Measurements from ENCODE around the gene C10orf105.

Gene C10orf105

GRCh38 chr10:71726580-71727104, 7.1 kb upstream of the C10orf105 start:
- peak overlapping the region; percentile 97 for H3K27ac ChIP-seq (ENCODE audit: low read depth, low read length, poor library complexity, severe bottlenecking)
- H3K4me3 ChIP-seq (ENCODE audit: low read depth, low read length, poor library complexity, severe bottlenecking) = peak overlapping the region; percentile 8
- no peaks in the 10 kb centered on the region for H3K36me3 ChIP-seq (ENCODE audit: insufficient read depth, low read length)
- peak overlapping the region; percentile 38; the same call in 1 of the 2 replicates for H3K9ac ChIP-seq (ENCODE audit: low read length)
- H4K20me1 ChIP-seq (ENCODE audit: insufficient read depth, low read length) = no peaks in the 10 kb centered on the region
- peak overlapping the region; percentile 55; the same call in 1 of the 2 replicates for H3K4me2 ChIP-seq (ENCODE audit: low read length)
- no peaks in the 10 kb centered on the region for H3K9me2 ChIP-seq (ENCODE audit: low read depth, low read length)
- no peaks in the 10 kb centered on the region for H3F3A ChIP-seq (ENCODE audit: insufficient read depth, low read length)
- H3K9me3 ChIP-seq (ENCODE audit: low read length) = no peaks in the 10 kb centered on the region
- H3K27me3 ChIP-seq (ENCODE audit: insufficient read depth, low read length) = no peaks in the 10 kb centered on the region
- TF ChIP-seq CTCF (IDR thresholded peaks at IDR 0.05; ENCODE audit: low read length) = no peak
- TF ChIP-seq EZH2 (IDR thresholded peaks at IDR 0.05; ENCODE audit: borderline replicate concordance, low read length) = no peak
- H2AFZ ChIP-seq (ENCODE audit: low read length) = no peak overlapping the region
- peaks cover 43% of the 10 kb centered on the region for H3K4me1 ChIP-seq (ENCODE audit: insufficient read depth, low read length, severe bottlenecking)
- H3K79me2 ChIP-seq (ENCODE audit: insufficient read depth, low read length) = no peaks in the 10 kb centered on the region

- Histone ChIP-seq H3K27ac (ENCODE audit: low read depth, low read length, poor library complexity, severe bottlenecking) (peak overlapping the region; percentile 97), H3K79me2 (ENCODE audit: insufficient read depth, low read length) (no peaks in the 10 kb centered on the region), H3K9me3 (ENCODE audit: low read length) (no peaks in the 10 kb centered on the region), H3K4me1 (ENCODE audit: insufficient read depth, low read length, severe bottlenecking) (peaks cover 43% of the 10 kb centered on the region), H3F3A (ENCODE audit: insufficient read depth, low read length) (no peaks in the 10 kb centered on the region), H3K4me3 (ENCODE audit: low read depth, low read length, poor library complexity, severe bottlenecking) (no peak overlapping the region), H2AFZ (ENCODE audit: low read length) (no peak overlapping the region), H3K36me3 (ENCODE audit: insufficient read depth, low read length) (no peaks in the 10 kb centered on the region), H3K9me2 (ENCODE audit: low read depth, low read length) (no peaks in the 10 kb centered on the region), H3K9ac (ENCODE audit: low read length) (peak overlapping the region; percentile 38; the same call in 1 of the 2 replicates), H3K4me2 (ENCODE audit: low read length) (peak overlapping the region; percentile 55; the same call in 1 of the 2 replicates), H3K27me3 (ENCODE audit: insufficient read depth, low read length) (no peaks in the 10 kb centered on the region), H4K20me1 (ENCODE audit: insufficient read depth, low read length) (no peaks in the 10 kb centered on the region)
- TF ChIP-seq EZH2 (IDR thresholded peaks at IDR 0.05; ENCODE audit: borderline replicate concordance, low read length) (no peak), CTCF (IDR thresholded peaks at IDR 0.05; ENCODE audit: low read length) (peak; percentile 67)
Measured at GRCh38 chr10:71725998-71726579, 6.5 kb upstream of the C10orf105 start.

GRCh38 chr10:71725249-71725648, 5.7 kb upstream of the C10orf105 start:
- Histone ChIP-seq H3K9me2 (ENCODE audit: low read depth, low read length) (no peaks in the 10 kb centered on the region), H3K4me1 (ENCODE audit: insufficient read depth, low read length, severe bottlenecking) (peaks cover 43% of the 10 kb centered on the region), H3K9ac (ENCODE audit: low read length) (no peak overlapping the region), H3K36me3 (ENCODE audit: insufficient read depth, low read length) (no peaks in the 10 kb centered on the region), H3K27me3 (ENCODE audit: insufficient read depth, low read length) (0 out of 2 replicates have a peak, but pooled peaks cover 6% of the 10 kb centered on the region), H3K4me2 (ENCODE audit: low read length) (no peak overlapping the region), H3K4me3 (ENCODE audit: low read depth, low read length, poor library complexity, severe bottlenecking) (no peak overlapping the region), H4K20me1 (ENCODE audit: insufficient read depth, low read length) (no peaks in the 10 kb centered on the region), H3F3A (ENCODE audit: insufficient read depth, low read length) (no peaks in the 10 kb centered on the region), H3K27ac (ENCODE audit: low read depth, low read length, poor library complexity, severe bottlenecking) (peak overlapping the region; percentile 97), H3K79me2 (ENCODE audit: insufficient read depth, low read length) (no peaks in the 10 kb centered on the region), H3K9me3 (ENCODE audit: low read length) (no peaks in the 10 kb centered on the region), H2AFZ (ENCODE audit: low read length) (no peak overlapping the region)
- TF ChIP-seq CTCF (IDR thresholded peaks at IDR 0.05; ENCODE audit: low read length) = no peak
- no peak for TF ChIP-seq EZH2 (IDR thresholded peaks at IDR 0.05; ENCODE audit: borderline replicate concordance, low read length)

Measured in OCI-LY1 (cell line).